Gastroesophageal sphincter (tissue), 3 donors: ENCODE results near the gene ACTL6B.

Experiments used
- CTCF ChIP-seq, 4 experiments: fragments of 200-600 bp in 2 of 4; fragments of 450-650 bp in 2 of 4; sonication (generic) in 1 of 4; IDR thresholded peaks; one replicate each; pipeline ENCODE4 v1.5.1; 2017 to 2019; ENCODE audit warnings: antibody characterized with exemption in 4 of 4, mild to moderate bottlenecking in 2 of 4, moderate library complexity in 2 of 4
- EP300 ChIP-seq: sonication (generic); formaldehyde crosslinking; IDR thresholded peaks from one replicate; pipeline ENCODE4 v1.6.1; 2017; ENCODE audit warnings: antibody characterized with exemption, mild to moderate bottlenecking
- POLR2A ChIP-seq, 2 donors: fragments of 450-650 bp; IDR thresholded peaks; one replicate each; pipeline ENCODE4 v1.6.1; 2017; ENCODE audit warnings: antibody characterized with exemption in 2 of 2, mild to moderate bottlenecking in 2 of 2, moderate library complexity in 1 of 2
- POLR2AphosphoS5 ChIP-seq: sonication (generic); formaldehyde crosslinking; IDR thresholded peaks from one replicate; pipeline ENCODE4 v1.6.1; 2017; ENCODE audit warnings: antibody characterized with exemption

- no peak for TF ChIP-seq POLR2A (IDR thresholded peaks at IDR 0.05)
- TF ChIP-seq EP300 = no peak
- TF ChIP-seq CTCF (IDR thresholded peaks at IDR 0.05) = no peak
- no peak for TF ChIP-seq POLR2AphosphoS5
Observed at GRCh38 chr7:100692578-100692961, 36.3 kb upstream of the ACTL6B start.
